Adrenal gland (tissue), 12 donors: ENCODE results near the gene ANO10. TPM values are rescaled to one million over a fixed set of nuclear protein-coding genes. Genes with fewer than 3 reads are reported as not detected.

Experiments
- DNase-seq, 7 donors: peaks; one replicate each; pipeline ENCODE4 v3.0.0-alpha.2; 2019 to 2020
- H3K27ac ChIP-seq, 5 donors: fragments of 200-600 bp; sonication (generic) in 4 of 5; 1 replicate in 3 of 5; 2 replicates in 2 of 5; pipeline versions ENCODE4 v1.5.1 to v1.8.0; 2016 to 2020; ENCODE audit warnings: mild to moderate bottlenecking in 1 of 5
- H3K27me3 ChIP-seq: fragments of 200-600 bp; 2 replicates; pipeline ENCODE4 v1.8.0; 2021
- H3K36me3 ChIP-seq, 2 donors: fragments of 200-600 bp; replicated peaks in 1 of 2; 1 replicate in 1 of 2; 2 replicates in 1 of 2; pipeline versions ENCODE4 v1.5.1 to v1.8.0; 2018 to 2022
- H3K4me1 ChIP-seq, 2 donors: fragments of 200-600 bp; replicated peaks in 1 of 2; 1 replicate in 1 of 2; 2 replicates in 1 of 2; pipeline versions ENCODE4 v1.5.1 to v1.8.0; 2018 to 2021
- H3K4me3 ChIP-seq, 4 donors: fragments of 200-600 bp; sonication (generic) in 3 of 4; one replicate each; pipeline ENCODE4 v1.5.1; 2016 to 2018
- H3K9me3 ChIP-seq, 3 donors: fragments of 200-600 bp; sonication (generic) in 1 of 3; replicated peaks in 1 of 3; 1 replicate in 2 of 3; 2 replicates in 1 of 3; pipeline versions ENCODE4 v1.5.1 to v1.8.0; 2016 to 2021
- POLR2A ChIP-seq, 2 donors: fragments of 450-650 bp; IDR thresholded peaks; one replicate each; pipeline ENCODE4 v1.6.1; 2017; ENCODE audit warnings: antibody characterized with exemption in 2 of 2, mild to moderate bottlenecking in 2 of 2, moderate library complexity in 1 of 2
- WGBS, 4 donors: extraction: QIAGEN DNeasy Blood & Tissue Kit in 2 of 4; methylation state at CpG; one replicate each; pipeline versions ENCODE4 v1.1.5 to v1.1.7; 2013 to 2017; 5-methylcytosine and 5-hydroxymethylcytosine counted together
- intact Hi-C, 2 donors: fragments of 100-400 bp; cut with DNase I; formaldehyde crosslinking; loops; one replicate each; pipeline versions ENCODE4 v1.14.1 to v1.15.0; 2022 to 2023
- polyA plus RNA-seq, 3 donors: library from polyadenylated mRNA; stranded (reverse); fragments of 200-250 nt in 2 of 3; fragments of 350-450 nt in 1 of 3; fragmentation: Illumina TruSeq in 1 of 3; extraction: RNeasy Lipid Tissue Mini Kit (QIAGEN cat#74804) in 1 of 3; gene quantifications; one replicate each; pipeline ENCODE4 v1.2.3, GENCODE V29; 2013 to 2014
- total RNA-seq, 9 donors: library from RNA; depleted of rRNA in 4 of 9; stranded (reverse); fragments of >200 nt in 4 of 9; fragments of 120-200 nt in 1 of 9; fragmentation: NEBNext Ultra II Directional in 1 of 9; extraction: Animal tissue kit (Norgen Biotek cat#: 25700) in 1 of 9; gene quantifications; one replicate each; pipeline versions ENCODE4 v1.1.0 to v1.2.4, GENCODE V29; 2013 to 2023
- TF ChIP-seq, protein P1 (sequence below), 6 experiments: fragments of 450-650 bp in 4 of 6; fragments of 200-600 bp in 2 of 6; sonication (generic) in 1 of 6; IDR thresholded peaks; 1 replicate in 5 of 6; 2 replicates in 1 of 6; pipeline versions ENCODE4 v1.5.1 to v1.8.0; 2016 to 2021; ENCODE audit warnings: antibody characterized with exemption in 6 of 6, mild to moderate bottlenecking in 2 of 6, moderate library complexity in 1 of 6
- donor health status: healthy with polysubstance abuse.
- donor health status: Bipolar disorder and iron deficiency.
- donor health status: DM: yes; HTN: yes; CAD: no.
- donor health status: DM: no; HTN: no; CAD: no.
- donor health status: DM: no; HTN: no; CAD: no.
- donor health status: DM: yes; HTN: yes; CAD: no.

The ANO10 gene
- total and polyA plus RNA-seq, 12 donors = 10.7 to 34.8 (median 22.0) TPM

DNA sequence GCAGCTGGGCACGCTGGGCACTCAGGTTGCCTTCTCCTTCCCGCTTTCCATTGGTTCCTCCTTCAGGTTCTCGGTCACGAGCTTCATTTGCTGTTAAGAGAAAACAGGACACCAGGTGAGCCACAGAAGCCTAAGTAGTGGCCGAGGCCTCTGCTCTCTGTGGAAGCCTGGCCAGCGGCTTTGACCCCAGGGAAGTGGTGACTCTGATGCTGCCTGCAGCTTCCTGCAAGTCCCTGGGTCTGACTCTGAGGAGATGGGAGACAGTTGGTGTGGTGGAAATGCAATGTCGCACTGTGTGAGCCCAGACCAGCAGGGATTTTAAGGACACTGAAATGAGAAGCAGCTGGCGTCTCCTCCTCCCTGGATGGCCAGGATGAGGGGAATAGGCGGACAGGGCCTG lies 254.9 kb downstream of the ANO10 start:
- H3K9me3 ChIP-seq = no peaks in the 10 kb centered on the region
- no peaks in the 10 kb centered on the region for H3K36me3 ChIP-seq
- intact Hi-C loops = no loop called here
- WGBS, 4 donors = 67 to 91% (median 87%) methylated on average over 5 to 9 of the region's 9 CpGs
- peak in 1 of 7 donors; percentile 52 for DNase-seq
- H3K4me3 ChIP-seq = no peak overlapping the region
- H3K4me1 ChIP-seq = no peaks in the 10 kb centered on the region
- TF ChIP-seq, protein P1, sequence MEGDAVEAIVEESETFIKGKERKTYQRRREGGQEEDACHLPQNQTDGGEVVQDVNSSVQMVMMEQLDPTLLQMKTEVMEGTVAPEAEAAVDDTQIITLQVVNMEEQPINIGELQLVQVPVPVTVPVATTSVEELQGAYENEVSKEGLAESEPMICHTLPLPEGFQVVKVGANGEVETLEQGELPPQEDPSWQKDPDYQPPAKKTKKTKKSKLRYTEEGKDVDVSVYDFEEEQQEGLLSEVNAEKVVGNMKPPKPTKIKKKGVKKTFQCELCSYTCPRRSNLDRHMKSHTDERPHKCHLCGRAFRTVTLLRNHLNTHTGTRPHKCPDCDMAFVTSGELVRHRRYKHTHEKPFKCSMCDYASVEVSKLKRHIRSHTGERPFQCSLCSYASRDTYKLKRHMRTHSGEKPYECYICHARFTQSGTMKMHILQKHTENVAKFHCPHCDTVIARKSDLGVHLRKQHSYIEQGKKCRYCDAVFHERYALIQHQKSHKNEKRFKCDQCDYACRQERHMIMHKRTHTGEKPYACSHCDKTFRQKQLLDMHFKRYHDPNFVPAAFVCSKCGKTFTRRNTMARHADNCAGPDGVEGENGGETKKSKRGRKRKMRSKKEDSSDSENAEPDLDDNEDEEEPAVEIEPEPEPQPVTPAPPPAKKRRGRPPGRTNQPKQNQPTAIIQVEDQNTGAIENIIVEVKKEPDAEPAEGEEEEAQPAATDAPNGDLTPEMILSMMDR (IDR thresholded peaks at IDR 0.05) = no peak
- no peak for TF ChIP-seq POLR2A (IDR thresholded peaks at IDR 0.05)
- H3K27me3 ChIP-seq = no peaks in the 10 kb centered on the region
- peak overlapping the region in 1 of 5 donors; percentile 6 for H3K27ac ChIP-seq

DNA sequence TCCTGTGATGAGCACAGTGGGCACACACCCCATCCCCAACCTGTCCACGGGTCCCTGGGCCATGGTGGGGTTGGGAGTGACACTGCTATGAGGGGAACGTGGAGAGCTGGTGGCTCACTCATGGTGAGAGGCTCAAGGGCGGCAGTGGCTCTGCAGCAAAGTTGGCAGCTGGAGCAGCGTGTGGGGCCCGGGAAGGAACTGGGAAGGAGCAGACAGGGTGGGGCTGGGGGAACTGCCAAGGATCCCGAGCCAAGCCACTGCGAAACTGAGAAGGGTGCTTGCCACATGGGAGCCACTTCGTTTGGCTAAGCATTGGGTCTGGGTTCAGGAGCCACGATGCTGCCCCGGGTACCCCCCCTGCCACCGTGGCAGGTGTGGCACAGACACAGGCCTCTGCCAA lies 255.3 kb downstream of the ANO10 start:
- DNase-seq = peak in 1 of 7 donors; percentile 48
- no peaks in the 10 kb centered on the region for H3K9me3 ChIP-seq
- no peak for TF ChIP-seq POLR2A (IDR thresholded peaks at IDR 0.05)
- TF ChIP-seq, protein P1 (IDR thresholded peaks at IDR 0.05) = no peak
- no peak overlapping the region for H3K4me3 ChIP-seq
- intact Hi-C loops = no loop called here
- H3K4me1 ChIP-seq = no peaks in the 10 kb centered on the region
- no peaks in the 10 kb centered on the region for H3K27me3 ChIP-seq
- H3K36me3 ChIP-seq = no peaks in the 10 kb centered on the region
- 68 to 88% (median 78%) methylated on average over 6 to 11 of the region's 11 CpGs for WGBS, 4 donors
- H3K27ac ChIP-seq = peak overlapping the region in 1 of 5 donors; percentile 6

DNA sequence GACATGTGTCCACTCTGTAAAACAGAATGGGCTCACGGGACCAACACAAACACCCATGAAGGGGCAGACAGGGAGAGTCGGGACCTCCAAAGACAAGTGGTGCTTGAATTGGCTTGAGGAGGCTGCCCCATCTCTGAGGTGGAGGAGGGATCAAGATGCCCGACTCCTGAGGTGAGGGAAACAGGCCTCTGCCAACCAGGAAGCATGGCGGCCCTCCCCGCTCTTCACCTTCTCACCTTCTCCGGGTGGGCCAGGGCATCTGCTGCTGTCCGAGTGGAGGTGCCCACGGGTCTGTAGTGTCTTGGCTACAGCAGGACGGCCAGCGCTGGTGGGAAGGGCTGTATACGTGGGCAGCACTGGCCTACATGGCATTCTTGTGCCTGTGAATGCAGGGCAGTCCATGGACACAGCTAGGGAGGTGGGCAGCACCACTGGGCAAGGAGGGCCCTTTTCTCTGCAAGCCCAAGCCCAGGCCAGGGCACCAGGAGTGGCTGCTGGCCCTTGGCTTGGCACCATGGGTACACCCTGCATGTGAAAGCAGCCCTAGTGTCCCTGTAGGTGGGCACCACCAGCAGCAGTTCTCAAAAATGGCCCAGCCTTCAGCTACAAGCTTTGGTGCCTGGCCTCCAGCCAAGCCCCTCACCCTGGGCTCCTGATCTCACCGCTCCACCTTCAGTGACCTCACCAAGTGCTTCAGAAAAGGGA lies 256.1 kb downstream of the ANO10 start:
- H3K27me3 ChIP-seq = no peaks in the 10 kb centered on the region
- no peak overlapping the region for H3K4me3 ChIP-seq
- peak in 1 of 7 donors; percentile 36 for DNase-seq
- H3K36me3 ChIP-seq = no peaks in the 10 kb centered on the region
- TF ChIP-seq, protein P1 (IDR thresholded peaks at IDR 0.05) = no peak
- WGBS, 4 donors = 92 to 98% (median 96%) methylated on average over 9 to 12 of the region's 12 CpGs
- H3K27ac ChIP-seq = no peak overlapping the region
- H3K9me3 ChIP-seq = no peaks in the 10 kb centered on the region
- no peaks in the 10 kb centered on the region for H3K4me1 ChIP-seq
- intact Hi-C loops = no loop called here

DNA sequence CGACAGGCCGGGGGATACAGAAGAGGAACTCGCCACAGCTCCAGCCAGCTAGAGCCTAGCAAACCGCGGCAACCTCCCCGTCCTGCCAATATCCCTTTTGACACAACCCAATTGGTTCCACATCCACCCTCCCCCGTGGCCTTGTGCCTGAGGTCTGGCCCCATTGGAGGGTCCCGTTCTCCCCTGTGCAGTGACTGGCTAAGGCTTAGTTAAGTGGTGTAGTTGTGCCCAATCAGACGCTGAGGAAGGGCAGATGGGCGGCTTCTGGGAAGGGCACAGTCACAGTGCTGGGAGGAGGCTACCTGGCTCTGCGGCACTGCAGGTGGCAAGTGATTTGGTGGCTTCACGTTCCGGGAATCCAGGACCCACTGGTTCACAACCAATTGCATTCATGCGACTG lies 256.9 kb downstream of the ANO10 start:
- H3K27me3 ChIP-seq = no peaks in the 10 kb centered on the region

More for the DNA sequence above, 256.9 kb downstream of the ANO10 start:
- WGBS, 4 donors = 92 to 97% (median 95%) methylated on average over 8 to 14 of the region's 14 CpGs
- no peak for TF ChIP-seq POLR2A (IDR thresholded peaks at IDR 0.05)
- TF ChIP-seq, protein P1 (IDR thresholded peaks at IDR 0.05) = no peak
- H3K27ac ChIP-seq = no peak overlapping the region
- no peaks in the 10 kb centered on the region for H3K4me1 ChIP-seq
- intact Hi-C loops = no loop called here
- H3K4me3 ChIP-seq = no peak overlapping the region
- no peaks in the 10 kb centered on the region for H3K9me3 ChIP-seq
- DNase-seq = no peak
- no peaks in the 10 kb centered on the region for H3K36me3 ChIP-seq
